DND-41 (cell line): ENCODE data around the gene GAS2L2.

Experiments used
- ATAC-seq: fragments of 200-7000 bp; cut with Tn5 transposase; 3 replicates; pipeline ENCODE4 v1.9.1; 2021; ENCODE audit warnings: low read depth; ENCODE audit not compliant: insufficient read depth
- DNase-seq: peaks from one replicate; pipeline ENCODE4 v3.0.0-alpha.2; 2020
- H2AFZ ChIP-seq: 2 replicates; pipeline ENCODE4 v1.6.0; 2012; ENCODE audit warnings: low read depth, low read length
- H3K27ac ChIP-seq: 2 replicates; pipeline ENCODE4 v1.5.1; 2012; ENCODE audit warnings: low read length, inconsistent platforms
- H3K27me3 ChIP-seq: fragments of 200-600 bp; sonication (generic); 2 replicates; pipeline ENCODE4 v1.6.0; 2012; ENCODE audit warnings: low read length, mild to moderate bottlenecking, inconsistent platforms; ENCODE audit not compliant: insufficient read depth, poor library complexity
- H3K36me3 ChIP-seq: 2 replicates; pipeline ENCODE4 v1.5.1; 2012; ENCODE audit warnings: low read length, inconsistent platforms; ENCODE audit not compliant: insufficient read depth
- H3K4me1 ChIP-seq: 2 replicates; pipeline ENCODE4 v1.5.1; 2012; ENCODE audit warnings: mild to moderate bottlenecking, low read length; ENCODE audit not compliant: insufficient read depth
- H3K4me2 ChIP-seq: 2 replicates; pipeline ENCODE4 v1.6.0; 2012; ENCODE audit warnings: mild to moderate bottlenecking, moderate library complexity, low read length, inconsistent platforms; ENCODE audit not compliant: insufficient read depth
- H3K4me3 ChIP-seq, 2 experiments: fragments of 200-600 bp in 1 of 2; shearing (Covaris generic) in 1 of 2; 2 replicates each; pipeline ENCODE4 v1.5.1; 2012 to 2016; ENCODE audit warnings: inconsistent platforms in 2 of 2, low read length in 2 of 2, mild to moderate bottlenecking in 2 of 2, low read depth in 1 of 2, moderate library complexity in 1 of 2
- H3K79me2 ChIP-seq: 2 replicates; pipeline ENCODE4 v1.6.0; 2012; ENCODE audit warnings: low read length, inconsistent platforms; ENCODE audit not compliant: insufficient read depth
- H3K9ac ChIP-seq: 2 replicates; pipeline ENCODE4 v1.6.0; 2012; ENCODE audit warnings: low read depth, mild to moderate bottlenecking, inconsistent platforms, low read length, moderate library complexity
- H3K9me3 ChIP-seq: 2 replicates; pipeline ENCODE4 v1.5.1; 2012; ENCODE audit warnings: low read length, moderate library complexity, mild to moderate bottlenecking, inconsistent platforms; ENCODE audit not compliant: insufficient read depth, severe bottlenecking
- H4K20me1 ChIP-seq: 2 replicates; pipeline ENCODE4 v1.6.0; 2012; ENCODE audit warnings: low read length; ENCODE audit not compliant: insufficient read depth
- EZH2 ChIP-seq: IDR thresholded peaks from 3 replicates; pipeline ENCODE4 v1.6.1; 2012; ENCODE audit warnings: borderline replicate concordance, low read depth, mild to moderate bottlenecking, moderate library complexity, low read length, inconsistent platforms; ENCODE audit not compliant: severe bottlenecking
- TF ChIP-seq, protein P1 (sequence below): IDR thresholded peaks from 2 replicates; pipeline ENCODE4 v1.5.1; 2012; ENCODE audit warnings: borderline replicate concordance, low read length, moderate library complexity, mild to moderate bottlenecking; ENCODE audit not compliant: poor library complexity, severe bottlenecking; ENCODE audit errors: extremely low read depth

Gene GAS2L2

DNA sequence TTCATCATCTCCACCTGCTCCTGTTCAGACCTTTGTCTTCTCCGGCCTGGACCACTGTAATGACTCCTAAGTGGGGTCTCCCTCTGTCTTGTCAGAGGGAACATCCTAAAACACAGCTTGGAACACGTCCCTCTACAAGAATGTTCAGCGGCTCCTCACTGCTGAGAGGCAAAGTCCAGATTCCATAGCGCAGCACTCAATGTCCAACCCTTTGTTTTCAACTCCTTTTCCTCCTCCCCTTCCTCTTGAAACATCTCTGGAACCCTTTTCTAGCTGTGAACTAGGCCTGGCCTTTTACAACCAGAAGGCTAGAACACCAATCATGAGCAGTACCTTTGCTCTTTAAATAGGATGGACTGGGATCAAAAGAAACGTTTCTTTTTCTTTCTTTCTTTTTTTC is 8.6 kb upstream of the GAS2L2 start:
- H3K36me3 ChIP-seq: no peaks in the 10 kb centered on the region
- no peak overlapping the region for H2AFZ ChIP-seq
- H4K20me1 ChIP-seq: no peaks in the 10 kb centered on the region
- ATAC-seq (no peak), DNase-seq (no peak)
- H3K9me3 ChIP-seq: peaks cover 2% of the 10 kb centered on the region
- H3K4me1 ChIP-seq: peaks cover 22% of the 10 kb centered on the region
- H3K9ac ChIP-seq: no peak overlapping the region
- H3K27ac ChIP-seq: no peak overlapping the region
- no peaks in the 10 kb centered on the region for H3K79me2 ChIP-seq
- no peak overlapping the region for H3K4me2 ChIP-seq
- H3K4me3 ChIP-seq: no peak overlapping the region
- H3K27me3 ChIP-seq: no peaks in the 10 kb centered on the region
- TF ChIP-seq, protein P1, sequence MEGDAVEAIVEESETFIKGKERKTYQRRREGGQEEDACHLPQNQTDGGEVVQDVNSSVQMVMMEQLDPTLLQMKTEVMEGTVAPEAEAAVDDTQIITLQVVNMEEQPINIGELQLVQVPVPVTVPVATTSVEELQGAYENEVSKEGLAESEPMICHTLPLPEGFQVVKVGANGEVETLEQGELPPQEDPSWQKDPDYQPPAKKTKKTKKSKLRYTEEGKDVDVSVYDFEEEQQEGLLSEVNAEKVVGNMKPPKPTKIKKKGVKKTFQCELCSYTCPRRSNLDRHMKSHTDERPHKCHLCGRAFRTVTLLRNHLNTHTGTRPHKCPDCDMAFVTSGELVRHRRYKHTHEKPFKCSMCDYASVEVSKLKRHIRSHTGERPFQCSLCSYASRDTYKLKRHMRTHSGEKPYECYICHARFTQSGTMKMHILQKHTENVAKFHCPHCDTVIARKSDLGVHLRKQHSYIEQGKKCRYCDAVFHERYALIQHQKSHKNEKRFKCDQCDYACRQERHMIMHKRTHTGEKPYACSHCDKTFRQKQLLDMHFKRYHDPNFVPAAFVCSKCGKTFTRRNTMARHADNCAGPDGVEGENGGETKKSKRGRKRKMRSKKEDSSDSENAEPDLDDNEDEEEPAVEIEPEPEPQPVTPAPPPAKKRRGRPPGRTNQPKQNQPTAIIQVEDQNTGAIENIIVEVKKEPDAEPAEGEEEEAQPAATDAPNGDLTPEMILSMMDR: no peak
- TF ChIP-seq EZH2: no peak

DNA sequence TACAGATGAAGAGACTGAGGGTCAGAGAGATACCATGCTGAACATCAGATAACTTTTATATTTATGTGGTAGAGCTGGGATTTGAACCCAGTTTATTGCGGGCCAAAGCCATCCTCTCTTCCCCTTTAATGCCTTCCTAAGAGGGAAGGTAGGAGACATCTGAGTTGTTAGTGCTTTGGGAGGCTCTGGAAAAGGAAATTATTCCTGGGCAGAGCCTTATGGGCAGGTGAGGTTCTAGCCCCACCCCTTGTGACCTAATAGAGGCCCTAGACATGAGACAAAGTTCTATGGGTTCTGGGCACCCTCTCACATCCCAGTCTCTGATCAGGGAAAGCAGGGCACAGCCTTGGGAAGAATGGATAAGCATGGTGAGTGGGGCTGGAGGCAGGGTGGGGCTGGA is 7.5 kb upstream of the GAS2L2 start, which contains the start of gene C17orf50:
C17orf50 (plus strand) TSS at position 301 of the 400 bp plus-strand sequence; CDS start at position 356, 55 bp downstream.
- no peaks in the 10 kb centered on the region for H3K27me3 ChIP-seq
- TF ChIP-seq, protein P1: no peak
- no peak for TF ChIP-seq EZH2
- ATAC-seq: no peak

DNA sequence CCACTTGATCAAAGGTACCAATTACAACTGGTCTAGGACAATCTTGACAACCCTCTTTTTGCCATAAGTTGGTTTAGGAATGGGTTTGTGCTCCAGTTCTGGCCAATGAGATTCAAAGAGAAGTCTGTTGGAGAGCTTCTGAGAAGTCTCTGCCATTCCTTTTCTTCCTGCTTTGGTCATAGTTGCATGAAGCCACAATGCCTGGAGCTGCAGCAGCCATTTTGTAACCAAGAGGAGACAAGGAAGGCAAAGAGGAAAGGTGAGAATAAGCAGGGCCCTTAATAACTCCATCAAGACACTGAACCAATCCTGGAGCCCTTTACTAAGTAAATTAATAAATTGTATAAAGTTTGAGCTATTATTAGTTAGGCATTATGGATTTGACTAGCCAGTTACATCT is 4.2 kb upstream of the GAS2L2 start:
- Histone ChIP-seq H3K4me2 (no peak overlapping the region), H3K79me2 (no peaks in the 10 kb centered on the region)
- DNase-seq: no peak

More for the DNA sequence above, 7.5 kb upstream of the GAS2L2 start, which contains the start of gene C17orf50:
- Histone ChIP-seq H3K27ac (no peak within 1 kb of the TSS), H3K9me3 (peaks cover 2% of the 10 kb centered on the region), H3K9ac (no peak within 1 kb of the TSS), H3K4me1 (peaks cover 22% of the 10 kb centered on the region), H2AFZ (no peak within 1 kb of the TSS), H3K36me3 (no peaks in the 10 kb centered on the region), H3K4me3 (no peak within 1 kb of the TSS), H3K4me2 (no peak within 1 kb of the TSS), H4K20me1 (no peaks in the 10 kb centered on the region), H3K79me2 (no peaks in the 10 kb centered on the region)
- DNase-seq: no peak

More for the DNA sequence above, 4.2 kb upstream of the GAS2L2 start:
- Histone ChIP-seq H4K20me1 (no peaks in the 10 kb centered on the region), H3K9me3 (peaks cover 2% of the 10 kb centered on the region), H3K4me3 (no peak overlapping the region), H3K9ac (no peak overlapping the region), H3K27ac (no peak overlapping the region), H3K36me3 (no peaks in the 10 kb centered on the region), H3K27me3 (no peaks in the 10 kb centered on the region), H2AFZ (no peak overlapping the region), H3K4me1 (no peaks in the 10 kb centered on the region)
- no peak for ATAC-seq
- TF ChIP-seq EZH2: no peak
- TF ChIP-seq, protein P1: no peak
